ENCODE results near the gene GLCCI1.

The GLCCI1 gene

DNA sequence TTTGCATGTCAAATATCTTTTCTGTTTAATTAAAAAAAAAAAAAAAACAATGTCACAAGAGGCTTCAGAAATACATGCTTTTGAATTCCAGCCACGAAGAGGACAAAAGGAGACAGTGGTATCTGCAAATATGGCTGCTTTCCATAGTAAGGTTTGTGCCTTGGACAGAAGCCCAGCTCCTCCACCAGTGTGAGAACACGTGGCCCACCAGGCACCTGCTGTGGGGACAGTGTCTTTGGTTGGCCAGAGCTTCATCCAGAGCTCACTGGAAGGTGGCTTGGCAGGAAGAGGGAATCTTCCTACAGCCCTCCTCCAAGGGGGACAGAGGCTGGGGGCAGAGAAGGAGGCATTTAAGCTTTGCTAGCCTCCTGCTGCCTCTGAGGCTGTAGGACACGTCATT is 144.6 kb downstream of the GLCCI1 start:
- Histone ChIP-seq H3K9me3 (ENCODE audit: control insufficient read depth, low read length) (no peaks in the 10 kb centered on the region), H3K4me3 (ENCODE audit: low read depth, low read length) (no peak overlapping the region), H3K36me3 (ENCODE audit: control insufficient read depth, insufficient read depth, low read length) (no peaks in the 10 kb centered on the region), H3K9ac (no peak overlapping the region), H3K4me2 (ENCODE audit: low read length) (no peak overlapping the region), H3K79me2 (no peaks in the 10 kb centered on the region), H3K4me1 (no peaks in the 10 kb centered on the region), H3K27ac (no peak overlapping the region), H2AFZ (no peak overlapping the region), H3K27me3 (ENCODE audit: control insufficient read depth, insufficient read depth, low read length) (no peaks in the 10 kb centered on the region)
- TF ChIP-seq, protein P1, sequence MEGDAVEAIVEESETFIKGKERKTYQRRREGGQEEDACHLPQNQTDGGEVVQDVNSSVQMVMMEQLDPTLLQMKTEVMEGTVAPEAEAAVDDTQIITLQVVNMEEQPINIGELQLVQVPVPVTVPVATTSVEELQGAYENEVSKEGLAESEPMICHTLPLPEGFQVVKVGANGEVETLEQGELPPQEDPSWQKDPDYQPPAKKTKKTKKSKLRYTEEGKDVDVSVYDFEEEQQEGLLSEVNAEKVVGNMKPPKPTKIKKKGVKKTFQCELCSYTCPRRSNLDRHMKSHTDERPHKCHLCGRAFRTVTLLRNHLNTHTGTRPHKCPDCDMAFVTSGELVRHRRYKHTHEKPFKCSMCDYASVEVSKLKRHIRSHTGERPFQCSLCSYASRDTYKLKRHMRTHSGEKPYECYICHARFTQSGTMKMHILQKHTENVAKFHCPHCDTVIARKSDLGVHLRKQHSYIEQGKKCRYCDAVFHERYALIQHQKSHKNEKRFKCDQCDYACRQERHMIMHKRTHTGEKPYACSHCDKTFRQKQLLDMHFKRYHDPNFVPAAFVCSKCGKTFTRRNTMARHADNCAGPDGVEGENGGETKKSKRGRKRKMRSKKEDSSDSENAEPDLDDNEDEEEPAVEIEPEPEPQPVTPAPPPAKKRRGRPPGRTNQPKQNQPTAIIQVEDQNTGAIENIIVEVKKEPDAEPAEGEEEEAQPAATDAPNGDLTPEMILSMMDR (IDR thresholded peaks at IDR 0.05): no peak

DNA sequence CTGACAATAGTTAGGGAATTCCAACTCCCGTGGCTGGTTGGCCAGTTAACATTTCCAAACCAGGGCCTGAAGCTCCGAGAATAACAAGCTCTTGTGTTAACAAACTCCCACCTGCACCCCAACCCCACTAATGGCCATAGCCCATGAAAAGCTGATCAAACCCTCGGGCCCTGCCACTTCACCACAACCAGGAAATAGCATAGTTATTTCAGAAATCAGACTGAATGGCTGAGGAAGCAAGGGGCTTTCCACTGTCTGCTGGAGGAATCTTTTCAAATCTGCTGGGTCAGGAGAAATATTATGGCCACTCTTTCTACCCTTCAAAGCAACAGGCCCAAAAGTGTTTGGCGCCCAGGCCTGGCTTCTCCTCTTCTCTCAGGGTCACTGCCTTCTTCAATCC is 145.6 kb downstream of the GLCCI1 start:
- H3K4me3 ChIP-seq (ENCODE audit: low read depth, low read length): no peak overlapping the region
- no peak overlapping the region for H3K27ac ChIP-seq
- no peak overlapping the region for H3K9ac ChIP-seq
- no peaks in the 10 kb centered on the region for H3K27me3 ChIP-seq (ENCODE audit: control insufficient read depth, insufficient read depth, low read length)
- no peaks in the 10 kb centered on the region for H3K36me3 ChIP-seq (ENCODE audit: control insufficient read depth, insufficient read depth, low read length)
- no peaks in the 10 kb centered on the region for H3K9me3 ChIP-seq (ENCODE audit: control insufficient read depth, low read length)
- no peaks in the 10 kb centered on the region for H3K79me2 ChIP-seq
- H3K4me2 ChIP-seq (ENCODE audit: low read length): no peak overlapping the region
- no peak overlapping the region for H2AFZ ChIP-seq
- TF ChIP-seq, protein P1 (IDR thresholded peaks at IDR 0.05): no peak
- H3K4me1 ChIP-seq: no peaks in the 10 kb centered on the region

DNA sequence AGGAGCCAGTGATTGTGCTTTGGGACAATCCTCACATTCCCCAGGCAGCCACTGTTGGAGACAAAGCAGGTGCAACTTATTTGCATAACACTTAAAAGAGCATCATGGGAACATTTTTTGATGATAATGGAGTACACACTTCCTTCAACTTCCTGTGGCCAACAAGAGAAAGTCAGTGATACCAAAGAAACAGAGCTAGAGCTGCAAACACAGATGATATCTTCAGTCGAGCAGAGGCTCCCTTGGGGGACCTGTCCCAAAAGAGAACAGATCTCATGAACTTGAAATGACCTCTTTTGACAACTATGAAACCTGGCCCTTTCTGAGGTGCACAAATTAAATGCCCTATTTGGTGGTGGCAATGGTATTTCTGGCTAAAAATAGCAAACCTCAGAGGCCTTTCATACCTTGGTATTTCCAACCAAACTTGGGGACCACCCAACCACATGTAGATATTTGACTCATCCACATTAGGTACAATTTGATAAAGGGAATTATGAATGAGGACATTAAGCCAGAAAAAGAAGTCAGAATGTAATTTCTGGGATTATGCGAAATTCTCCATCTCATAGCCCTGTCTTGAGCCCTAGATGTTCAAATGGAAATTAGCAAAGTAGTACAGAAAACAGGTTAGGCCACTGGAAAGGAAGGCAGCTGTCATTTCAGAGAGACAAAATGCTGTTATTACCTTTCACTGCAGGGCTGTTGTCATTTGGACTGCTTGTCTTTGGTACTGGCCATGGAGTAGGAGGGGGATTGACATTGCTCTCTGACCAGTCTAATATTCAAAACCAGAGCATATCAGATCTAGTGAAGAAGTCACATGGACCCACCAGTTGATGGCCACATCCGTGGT is 147.2 kb downstream of the GLCCI1 start:
- no peaks in the 10 kb centered on the region for H3K36me3 ChIP-seq (ENCODE audit: control insufficient read depth, insufficient read depth, low read length)
- TF ChIP-seq, protein P1 (IDR thresholded peaks at IDR 0.05): no peak
- no peak overlapping the region for H3K4me3 ChIP-seq (ENCODE audit: low read depth, low read length)
- no peak overlapping the region for H3K27ac ChIP-seq
- H3K4me2 ChIP-seq (ENCODE audit: low read length): no peak overlapping the region
- H3K9me3 ChIP-seq (ENCODE audit: control insufficient read depth, low read length): no peaks in the 10 kb centered on the region
- no peaks in the 10 kb centered on the region for H3K79me2 ChIP-seq
- no peaks in the 10 kb centered on the region for H3K27me3 ChIP-seq (ENCODE audit: control insufficient read depth, insufficient read depth, low read length)
- no peak overlapping the region for H2AFZ ChIP-seq
- H3K4me1 ChIP-seq: no peaks in the 10 kb centered on the region
- no peak overlapping the region for H3K9ac ChIP-seq

DNA sequence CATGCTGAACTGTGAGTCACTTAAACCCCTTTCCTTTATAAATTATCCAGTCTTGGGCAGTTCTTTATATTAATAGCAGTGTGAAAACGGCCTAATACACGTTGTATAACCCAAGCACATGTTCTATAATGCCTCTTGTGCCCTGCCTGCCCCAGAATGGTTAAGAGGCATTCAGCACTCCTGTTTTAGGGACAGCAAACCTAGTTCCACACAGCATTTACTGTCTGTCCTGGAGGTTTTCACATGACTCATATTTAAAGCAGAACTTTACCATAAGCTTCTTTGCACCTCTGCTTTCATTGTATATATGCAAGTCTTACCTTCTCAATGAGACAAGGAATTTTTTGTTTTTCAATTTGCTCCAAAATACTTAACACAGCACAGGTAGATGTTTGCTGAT is 148.6 kb downstream of the GLCCI1 start:
- H3K36me3 ChIP-seq (ENCODE audit: control insufficient read depth, insufficient read depth, low read length): no peaks in the 10 kb centered on the region
- TF ChIP-seq, protein P1 (IDR thresholded peaks at IDR 0.05): no peak
- H2AFZ ChIP-seq: no peak overlapping the region
- no peaks in the 10 kb centered on the region for H3K27me3 ChIP-seq (ENCODE audit: control insufficient read depth, insufficient read depth, low read length)
- no peak overlapping the region for H3K27ac ChIP-seq
- H3K4me1 ChIP-seq: no peaks in the 10 kb centered on the region
- no peak overlapping the region for H3K4me2 ChIP-seq (ENCODE audit: low read length)
- H3K9ac ChIP-seq: no peak overlapping the region
- no peaks in the 10 kb centered on the region for H3K9me3 ChIP-seq (ENCODE audit: control insufficient read depth, low read length)
- no peaks in the 10 kb centered on the region for H3K79me2 ChIP-seq
- H3K4me3 ChIP-seq (ENCODE audit: low read depth, low read length): no peak overlapping the region

DNA sequence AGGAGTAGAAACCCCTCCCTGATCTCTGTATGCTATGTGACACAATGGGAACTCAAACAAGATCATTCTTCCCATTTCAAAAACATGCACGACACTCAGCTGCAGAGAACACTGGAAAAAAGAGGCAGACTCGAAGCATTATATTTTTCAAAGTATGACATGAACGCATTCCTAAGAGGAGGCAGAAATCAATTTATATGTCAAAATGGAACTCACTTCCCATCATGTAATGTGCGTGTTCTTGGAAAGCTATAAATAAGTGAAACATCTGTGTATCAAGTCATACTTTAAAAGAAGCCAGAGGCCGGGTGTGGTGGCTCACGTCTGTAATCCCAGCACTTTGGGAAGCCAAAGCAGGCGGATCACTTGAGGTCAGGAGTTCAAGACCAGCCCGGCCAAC is 150.7 kb downstream of the GLCCI1 start:
- no peak overlapping the region for H3K9ac ChIP-seq
- H3K27me3 ChIP-seq (ENCODE audit: control insufficient read depth, insufficient read depth, low read length): no peaks in the 10 kb centered on the region
- H2AFZ ChIP-seq: no peak overlapping the region
- no peaks in the 10 kb centered on the region for H3K36me3 ChIP-seq (ENCODE audit: control insufficient read depth, insufficient read depth, low read length)
- no peak overlapping the region for H3K27ac ChIP-seq
- H3K4me1 ChIP-seq: no peaks in the 10 kb centered on the region
- no peak overlapping the region for H3K4me2 ChIP-seq (ENCODE audit: low read length)
- H3K79me2 ChIP-seq: no peaks in the 10 kb centered on the region
- TF ChIP-seq, protein P1 (IDR thresholded peaks at IDR 0.05): no peak
- no peak overlapping the region for H3K4me3 ChIP-seq (ENCODE audit: low read depth, low read length)
- no peaks in the 10 kb centered on the region for H3K9me3 ChIP-seq (ENCODE audit: control insufficient read depth, low read length)
